ENCODE measurements around the gene CACNA1C.

The CACNA1C gene

GRCh38 chr12:2301531-2302461, 249.0 kb downstream of the CACNA1C start:
- DNase-seq: no peak

- DNase-seq: no peak
These were observed 250.2 kb downstream of the CACNA1C start for GRCh38 chr12:2302711-2303580.

- no peak for DNase-seq
These were observed 251.4 kb downstream of the CACNA1C start for GRCh38 chr12:2304223-2304622.

- no peak for DNase-seq
These were observed 253.2 kb downstream of the CACNA1C start for GRCh38 chr12:2306012-2306411.

GRCh38 chr12:2306735-2307134, 253.9 kb downstream of the CACNA1C start:
- no peak for DNase-seq

GRCh38 chr12:2307550-2307949, 254.8 kb downstream of the CACNA1C start:
- DNase-seq: no peak

- no peak for DNase-seq
These were observed 256.9 kb downstream of the CACNA1C start for GRCh38 chr12:2309647-2310046.

GRCh38 chr12:2311020-2311778, 258.4 kb downstream of the CACNA1C start:
- DNase-seq: no peak

- no peak for DNase-seq
These were observed 259.4 kb downstream of the CACNA1C start for GRCh38 chr12:2312175-2312574.

GRCh38 chr12:2312770-2313169, 260.0 kb downstream of the CACNA1C start:
- no peak for DNase-seq

GRCh38 chr12:2314492-2314891, 261.7 kb downstream of the CACNA1C start:
- no peak for DNase-seq

GRCh38 chr12:2317772-2318171, 265.0 kb downstream of the CACNA1C start:
- no peak for DNase-seq

- no peak for DNase-seq
These were observed 265.5 kb downstream of the CACNA1C start for GRCh38 chr12:2318286-2318685.

GRCh38 chr12:2319136-2319535, 266.3 kb downstream of the CACNA1C start:
- no peak for DNase-seq

- no peak for DNase-seq
These were observed 267.1 kb downstream of the CACNA1C start for GRCh38 chr12:2319737-2320506.

- no peak for DNase-seq
These were observed 268.1 kb downstream of the CACNA1C start for GRCh38 chr12:2320841-2321240.

GRCh38 chr12:2322554-2323120, 269.9 kb downstream of the CACNA1C start:
- no peak for DNase-seq

- DNase-seq: no peak
These were observed 270.9 kb downstream of the CACNA1C start for GRCh38 chr12:2323532-2324255.

- DNase-seq: no peak
These were observed 271.6 kb downstream of the CACNA1C start for GRCh38 chr12:2324387-2324786.

- DNase-seq: no peak
These were observed 272.7 kb downstream of the CACNA1C start for GRCh38 chr12:2325519-2325918.

GRCh38 chr12:2326470-2326869, 273.7 kb downstream of the CACNA1C start:
- DNase-seq: no peak
